NCI-H1694 treated with DMSO at 0.1 percent for 48 hours (cell line): ENCODE results near the gene SLC28A2.

ENCODE experiments used
- DNase-seq: peaks from one replicate; lab custom pipeline; 2025; lab: John Stamatoyannopoulos, UW

SLC28A2 gene

GRCh38 chr15:45326280-45326679 is 74.2 kb downstream of the SLC28A2 start:
- no peak for DNase-seq

- DNase-seq = no peak
These were observed 74.7 kb downstream of the SLC28A2 start for GRCh38 chr15:45326741-45327140.
